GM18526 (cell line): ENCODE data around the gene FAM53B.

Experiments
- POLR2A ChIP-seq: IDR thresholded peaks from 3 replicates; pipeline ENCODE4 v1.6.1; 2011; ENCODE audit not compliant: insufficient read length; ENCODE audit errors: extremely low read depth

Gene FAM53B

DNA sequence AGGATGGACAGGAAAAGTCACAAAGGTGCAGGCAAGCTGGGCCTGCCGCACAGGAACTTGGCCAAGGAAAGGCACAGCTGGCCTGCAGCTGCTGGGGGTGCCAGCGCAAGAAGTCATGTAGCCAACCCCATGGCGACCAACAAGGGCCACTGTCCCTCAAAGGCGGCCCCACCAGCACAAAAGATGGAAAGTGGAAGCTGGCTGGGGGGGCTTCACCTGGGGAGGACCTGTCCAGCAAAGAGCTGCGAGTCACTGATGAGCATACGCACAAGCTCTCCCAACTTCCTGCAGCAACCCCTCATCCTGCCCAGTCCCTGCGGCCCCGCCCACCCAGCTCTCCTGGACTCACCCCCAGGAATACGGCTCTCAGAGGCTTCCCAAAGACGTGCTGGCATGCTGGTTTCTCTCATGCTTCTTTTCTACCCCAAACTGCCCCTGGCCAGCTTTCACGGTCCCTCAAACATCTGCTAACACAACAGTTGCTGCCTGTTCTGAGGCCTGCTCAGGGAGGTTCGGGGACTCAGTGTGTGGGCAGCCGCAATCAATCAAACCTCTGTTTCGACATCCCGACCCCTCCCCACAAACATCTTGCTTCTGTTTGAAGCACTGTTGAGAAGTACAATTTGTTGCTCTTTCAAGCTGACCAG, 67.6 kb downstream of the FAM53B start:
- TF ChIP-seq POLR2A = no peak

DNA sequence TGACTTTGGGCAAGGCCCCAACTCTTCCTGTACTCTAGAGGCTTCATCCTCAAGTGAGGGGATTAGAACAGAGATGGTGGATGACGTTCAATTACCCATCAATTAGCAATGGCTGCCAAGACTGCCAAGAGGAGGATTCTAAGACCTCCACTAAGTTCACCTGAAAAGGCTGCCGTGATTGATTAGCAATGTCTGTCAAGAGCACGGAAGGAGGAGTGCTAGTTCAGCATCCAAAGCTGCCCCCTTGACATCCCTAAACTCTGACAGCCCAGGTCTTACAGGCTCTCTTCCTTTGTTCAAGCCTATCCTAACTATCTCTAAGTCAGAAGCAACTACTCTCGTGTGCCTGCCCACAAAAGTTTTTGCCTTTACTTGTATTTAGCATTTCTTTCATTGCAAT, 68.4 kb downstream of the FAM53B start:
- no peak for TF ChIP-seq POLR2A

DNA sequence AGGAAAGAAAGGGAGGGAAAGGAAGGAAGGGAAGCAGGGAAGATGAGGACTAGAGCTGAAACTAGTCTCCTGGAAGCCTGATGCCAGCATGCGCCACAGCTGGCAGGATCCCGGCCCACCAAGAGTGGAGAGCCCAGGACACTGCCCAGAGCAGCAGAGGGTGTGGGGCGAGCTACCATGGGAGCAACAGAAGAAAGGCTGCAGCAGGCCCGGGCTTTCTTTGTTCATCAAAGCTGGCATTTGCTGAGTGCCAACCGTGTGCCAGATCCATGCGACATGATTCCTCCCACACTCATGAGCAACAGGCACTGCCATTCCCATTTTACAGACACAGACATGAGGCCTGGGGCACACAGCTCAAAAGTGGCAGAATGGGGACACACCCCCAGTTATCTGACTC, 68.9 kb downstream of the FAM53B start:
- TF ChIP-seq POLR2A = no peak

DNA sequence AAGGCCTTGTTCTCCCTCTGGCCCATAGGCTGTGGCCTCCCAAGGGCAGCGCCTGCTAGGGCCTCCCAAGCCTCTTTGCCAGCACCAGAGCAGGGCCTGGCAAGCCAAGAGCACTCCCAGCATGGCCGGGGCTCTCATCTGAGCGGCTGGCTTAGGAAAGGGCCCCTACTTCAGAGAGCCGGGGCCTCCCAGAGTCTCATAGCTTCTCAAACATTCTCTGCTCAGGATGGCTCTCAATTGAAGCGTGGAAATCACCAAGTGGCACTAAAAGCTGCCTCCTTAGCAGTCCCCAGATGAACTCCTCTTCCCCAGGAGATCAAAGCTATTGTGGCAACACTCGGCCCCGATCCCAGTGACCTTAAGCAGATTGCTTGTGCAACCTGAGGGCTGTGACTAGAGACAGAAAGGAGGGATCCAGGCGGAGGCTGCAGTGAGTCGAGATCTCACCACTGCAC, 69.4 kb downstream of the FAM53B start:
- TF ChIP-seq POLR2A = no peak

DNA sequence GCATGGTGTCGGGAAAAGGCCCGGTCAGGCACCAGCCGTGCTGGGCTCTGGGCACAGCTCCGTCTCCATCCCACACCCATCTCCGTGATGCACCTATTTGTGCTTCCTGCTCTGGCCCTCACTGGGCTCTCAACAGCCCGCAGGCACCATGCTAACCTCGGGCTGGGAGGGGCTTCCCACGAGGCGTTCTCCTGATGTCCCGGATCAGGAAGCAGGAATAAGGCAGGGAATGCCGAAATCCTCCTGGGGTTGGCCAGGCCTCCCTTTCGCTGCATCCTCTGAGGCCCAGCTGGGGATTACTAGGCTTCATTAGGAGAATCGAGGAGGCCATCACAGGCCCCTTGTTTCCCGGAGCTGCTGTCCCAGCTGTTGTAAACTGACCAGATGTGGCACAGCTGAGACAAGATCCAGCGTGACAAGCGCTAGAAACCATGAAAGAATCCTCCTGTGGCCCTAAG, 72.0 kb downstream of the FAM53B start:
- TF ChIP-seq POLR2A = no peak

DNA sequence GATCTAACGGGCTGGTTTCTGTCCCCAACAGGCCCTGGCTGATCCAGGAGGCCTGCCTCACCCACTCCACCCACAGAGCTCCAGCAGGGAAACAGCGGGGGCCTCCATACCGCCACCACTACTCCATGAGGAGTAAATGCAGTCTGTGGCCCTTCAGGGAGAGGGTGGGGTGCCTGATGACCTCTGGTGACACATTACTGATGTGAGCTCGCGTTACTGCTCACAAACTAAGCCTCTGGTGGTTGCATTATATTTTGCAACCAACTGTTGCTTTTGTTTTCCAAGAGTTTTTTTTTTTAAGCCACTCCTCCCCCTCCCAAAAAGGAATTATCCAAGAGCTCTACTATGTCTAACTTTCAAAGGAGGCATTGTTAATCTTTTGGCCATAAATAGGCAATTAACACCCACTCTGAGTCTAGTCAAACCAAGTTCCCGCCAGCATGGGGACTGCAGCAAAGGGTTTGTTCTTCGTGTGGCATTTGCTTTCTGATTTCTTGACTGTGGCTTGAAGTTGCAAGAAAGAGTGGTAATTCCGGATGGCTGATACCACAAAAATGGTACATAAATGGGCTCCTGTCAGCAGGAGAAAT, 72.6 kb downstream of the FAM53B start:
- TF ChIP-seq POLR2A = no peak

DNA sequence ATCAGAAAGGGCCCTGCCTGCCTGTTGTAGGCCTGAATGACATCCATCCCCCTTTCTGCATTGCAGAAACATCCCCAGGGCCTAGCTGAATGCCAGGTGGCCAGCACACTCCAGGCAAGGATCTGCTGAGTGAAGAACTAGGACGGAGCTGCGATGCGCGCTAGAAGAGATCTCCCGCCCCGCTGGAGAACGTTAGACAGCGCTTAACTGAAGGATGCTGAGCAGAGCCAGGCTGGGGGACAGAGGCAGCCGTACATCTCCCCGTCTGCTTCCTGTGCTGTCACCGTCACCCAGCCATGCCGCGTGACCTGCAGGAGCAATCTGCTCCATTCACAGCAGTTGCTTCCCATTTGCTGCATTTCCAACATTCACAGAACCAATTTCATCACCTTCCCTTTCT, 73.3 kb downstream of the FAM53B start:
- TF ChIP-seq POLR2A = no peak

DNA sequence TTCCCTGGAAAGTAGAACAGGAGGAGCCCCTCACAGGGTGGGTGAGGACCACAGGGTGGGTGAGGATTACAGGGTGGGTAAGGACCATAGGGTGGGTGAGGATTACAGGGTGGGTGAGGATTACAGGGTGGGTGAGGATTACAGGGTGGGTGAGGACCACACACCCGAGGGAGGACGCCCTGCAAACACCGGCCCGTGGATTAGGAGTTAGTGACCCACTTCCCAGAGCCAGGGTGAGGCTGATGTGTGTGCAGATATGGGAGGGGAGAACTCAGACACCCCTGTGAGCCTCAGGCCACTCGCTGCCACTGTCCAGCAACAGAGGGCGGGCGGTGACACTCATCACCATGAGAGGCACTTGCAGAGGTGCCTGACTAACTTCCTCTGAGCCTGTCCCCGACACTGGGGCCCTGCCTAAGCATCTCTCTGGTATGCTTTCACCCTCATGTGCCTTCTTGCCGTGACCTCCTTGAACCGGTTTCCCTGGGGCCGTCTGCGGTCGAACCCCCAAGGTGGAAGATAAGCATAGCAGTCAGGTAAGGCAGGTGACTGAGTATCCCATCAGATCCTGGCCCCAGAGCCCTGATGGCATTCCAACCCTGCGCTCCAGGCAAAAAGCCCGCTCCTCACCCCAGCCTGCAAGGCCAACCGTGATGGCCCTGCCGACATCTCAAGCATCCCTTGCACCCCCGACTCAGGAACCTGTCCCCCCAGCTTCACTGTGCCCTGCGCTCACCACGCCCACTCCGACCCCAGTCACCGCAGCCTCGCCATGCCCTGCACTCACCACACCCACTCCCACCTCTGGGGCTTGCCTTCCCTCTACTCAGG, 74.1 kb downstream of the FAM53B start:
- no peak for TF ChIP-seq POLR2A

DNA sequence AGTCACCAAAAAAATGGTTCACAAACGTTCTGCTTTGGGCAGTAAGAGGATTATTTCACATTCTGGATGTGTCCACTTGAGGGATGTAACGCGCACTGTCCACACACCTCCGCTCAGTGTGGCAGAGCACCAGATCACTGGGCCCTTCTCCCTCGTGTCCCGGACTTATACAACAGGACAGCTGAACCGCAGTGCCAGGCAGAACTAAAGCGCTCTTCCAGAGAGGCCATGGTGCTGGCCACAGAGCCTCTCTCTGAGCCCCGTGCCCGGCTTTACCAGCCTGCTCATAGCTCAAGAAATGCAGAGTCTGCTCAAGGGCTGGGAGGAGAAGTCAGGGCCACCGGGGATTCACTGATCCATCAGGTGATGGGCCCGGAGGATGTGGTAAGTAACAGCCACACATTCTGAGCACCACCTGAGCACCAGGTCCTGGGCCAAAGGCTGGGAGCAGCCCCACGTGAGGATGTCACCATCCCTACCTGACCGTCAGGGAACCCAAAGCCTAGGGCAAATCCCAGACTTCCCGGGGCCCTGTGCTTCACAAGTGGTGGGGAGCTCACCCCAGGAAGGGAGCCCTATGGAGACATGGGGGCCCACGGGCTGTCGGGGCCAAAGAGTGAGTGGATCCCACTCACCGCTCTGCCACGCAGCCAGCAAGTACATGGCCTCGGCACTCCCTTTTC, 74.9 kb downstream of the FAM53B start:
- TF ChIP-seq POLR2A = no peak

DNA sequence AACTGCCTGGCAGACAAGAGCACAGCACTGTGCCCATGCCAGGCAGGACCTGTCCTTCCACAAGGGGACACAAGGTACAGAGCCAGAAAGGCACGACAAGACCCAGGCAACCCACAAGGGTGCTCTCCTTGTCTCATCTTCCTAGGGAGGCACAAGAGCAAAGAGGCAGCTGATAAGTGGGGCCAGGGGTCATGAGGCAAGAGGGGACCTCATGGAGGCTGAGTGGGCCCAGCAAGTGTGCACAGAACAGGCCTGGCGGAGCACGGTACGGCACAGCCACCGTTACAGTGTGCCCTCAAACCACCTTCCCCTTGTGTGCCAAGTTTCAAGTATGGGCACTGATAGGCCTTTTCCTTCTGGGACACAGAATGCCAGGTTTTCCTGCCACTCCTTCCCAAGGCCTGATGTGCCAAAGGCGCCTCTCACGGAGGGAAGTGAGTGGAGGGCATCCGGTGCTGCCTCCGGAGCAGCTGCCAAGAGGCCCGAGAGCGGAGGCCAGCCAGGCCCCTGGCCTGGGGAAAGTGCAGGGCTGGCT, 75.6 kb downstream of the FAM53B start:
- no peak for TF ChIP-seq POLR2A

DNA sequence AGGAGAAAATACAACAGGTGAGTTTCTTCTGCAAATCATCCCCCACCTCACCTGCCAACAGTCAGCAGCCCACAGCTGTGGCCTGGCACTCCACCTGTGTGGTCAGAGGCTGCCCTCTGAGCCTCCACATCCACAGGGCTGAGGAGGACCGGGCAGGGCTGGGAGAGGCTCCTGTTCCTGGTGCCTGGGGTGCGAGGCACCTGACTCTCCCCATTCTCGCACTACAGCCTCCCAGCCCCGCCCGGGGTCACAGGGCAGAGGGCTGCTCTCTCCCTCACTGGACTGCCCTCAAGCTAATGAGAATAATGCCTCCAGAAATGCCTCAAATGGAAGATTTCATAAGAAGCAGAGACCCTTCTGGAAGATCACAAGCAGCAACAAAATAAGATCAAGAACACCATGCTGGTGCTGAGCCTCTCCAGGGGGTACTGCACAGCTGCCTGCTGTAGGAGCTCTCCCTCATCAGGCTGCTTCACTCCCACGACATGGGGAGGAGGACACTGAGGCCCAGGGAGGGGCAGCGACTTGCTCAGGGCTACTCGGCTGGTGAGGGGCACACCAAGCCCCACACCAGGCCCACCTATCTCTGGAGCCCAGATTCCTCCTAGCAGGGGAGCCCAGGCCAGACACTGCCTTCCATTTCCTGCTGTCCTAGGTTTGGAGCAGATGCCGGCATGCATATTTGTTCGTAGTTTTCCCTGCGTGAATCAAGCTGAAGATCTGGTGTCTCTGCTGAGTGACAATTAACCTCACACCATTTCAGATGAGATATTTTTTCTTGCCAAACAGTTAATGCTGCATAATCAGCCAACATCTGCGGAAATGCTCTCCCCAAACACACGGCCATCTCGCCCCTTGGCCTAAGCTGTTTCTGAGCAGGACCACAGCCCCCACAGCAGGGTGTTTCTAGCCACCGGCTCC, 76.5 kb downstream of the FAM53B start:
- no peak for TF ChIP-seq POLR2A

DNA sequence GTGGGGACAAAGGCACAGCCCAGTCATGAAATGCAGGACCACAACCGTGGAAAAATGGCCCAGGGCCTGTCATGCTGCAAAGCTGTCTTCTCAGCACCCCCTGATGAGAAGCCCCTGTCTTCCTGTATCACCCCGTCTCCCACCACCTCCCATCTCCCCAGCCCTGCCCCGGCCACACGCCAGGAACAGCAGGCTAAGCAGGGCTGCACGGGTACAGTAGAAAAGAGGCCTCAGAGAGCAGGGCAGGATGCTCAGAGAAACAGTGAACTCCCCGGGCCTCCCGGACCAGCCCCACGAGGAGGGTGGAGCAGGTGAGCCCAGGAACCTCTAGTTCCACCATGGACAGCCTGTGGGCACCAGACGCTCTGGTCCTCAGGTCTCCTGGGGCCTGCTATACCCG, 77.7 kb downstream of the FAM53B start:
- no peak for TF ChIP-seq POLR2A

DNA sequence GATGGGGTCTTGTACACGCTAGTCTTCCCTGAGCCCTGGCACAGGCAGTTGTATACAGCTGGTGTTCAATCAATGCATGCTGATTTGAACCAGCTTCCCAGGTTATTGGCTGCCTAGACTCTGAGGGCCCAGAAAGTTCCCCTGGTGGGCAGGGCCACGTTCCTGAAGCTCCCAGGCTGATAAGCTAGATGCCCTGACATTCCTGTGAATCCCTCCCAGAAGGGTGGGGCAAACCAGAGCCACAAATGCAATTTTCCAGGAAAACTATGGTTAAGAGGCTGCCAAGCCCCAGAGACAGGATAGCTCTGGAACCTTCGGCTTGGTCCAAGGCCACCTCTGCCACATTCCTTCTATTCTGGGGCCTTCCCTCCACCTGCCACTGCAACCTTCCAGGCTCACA, 78.2 kb downstream of the FAM53B start:
- TF ChIP-seq POLR2A = no peak

DNA sequence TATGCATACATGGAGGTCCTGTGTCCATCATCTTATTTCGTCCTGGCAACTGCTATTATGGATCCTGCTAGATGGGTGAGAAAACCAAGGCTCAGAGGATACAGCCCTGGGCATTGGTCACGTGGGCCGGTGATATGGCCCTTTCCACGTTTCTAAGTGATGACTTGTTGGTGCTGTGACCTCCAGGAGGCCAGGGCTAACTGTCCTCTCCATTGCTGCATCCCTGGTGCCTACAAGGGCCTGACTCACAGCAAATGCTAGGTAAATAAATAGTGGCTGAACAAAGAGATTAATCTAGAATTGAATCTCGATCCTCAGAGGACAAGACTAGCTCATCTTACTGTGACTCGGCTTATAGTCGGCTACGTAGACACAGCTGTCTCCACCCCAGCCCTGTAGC, 78.6 kb downstream of the FAM53B start:
- TF ChIP-seq POLR2A = no peak

DNA sequence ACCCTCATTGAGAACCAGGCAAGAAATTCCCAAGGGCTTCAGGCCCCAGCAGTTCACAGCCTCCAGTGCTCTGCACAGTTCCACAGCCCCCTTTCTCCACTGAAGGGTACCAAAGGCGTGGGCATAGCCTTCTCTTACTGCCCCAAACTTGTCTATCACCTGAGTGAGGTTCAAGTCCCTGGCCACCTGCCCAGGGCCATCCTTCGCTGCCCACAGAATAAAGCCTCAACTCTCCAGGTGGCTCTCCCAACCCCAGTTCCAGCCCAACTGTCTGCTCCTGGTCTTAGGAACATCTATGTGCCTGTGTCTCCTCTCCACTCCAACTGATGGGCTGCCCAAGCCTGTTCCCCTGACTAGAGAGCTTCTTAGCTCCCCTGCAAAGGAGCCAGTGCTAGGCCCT, 79.1 kb downstream of the FAM53B start:
- TF ChIP-seq POLR2A = no peak
